Spleen (tissue), 11 donors: Measurements from ENCODE around the gene PPP1R18. TPM values are rescaled to one million over a fixed set of nuclear protein-coding genes. Genes with fewer than 3 reads are reported as not detected.
A peak's percentile ranks its signal among the peaks of the same experiment; 100 is the strongest.

Experiments used
- DNase-seq: peaks from one replicate; pipeline ENCODE4 v3.0.0-alpha.2; 2020
- H3K27ac ChIP-seq, 8 donors: fragments of 200-600 bp; sonication (generic) in 7 of 8; 1 replicate in 4 of 8; 2 replicates in 4 of 8; pipeline versions ENCODE4 v1.5.0 to v1.8.0; 2016 to 2021; ENCODE audit warnings: inconsistent platforms in 4 of 8, mild to moderate bottlenecking in 4 of 8, moderate library complexity in 1 of 8
- H3K27me3 ChIP-seq, 7 donors: fragments of 200-600 bp; sonication (generic) in 6 of 7; replicated peaks in 1 of 7; 1 replicate in 4 of 7; 2 replicates in 3 of 7; pipeline versions ENCODE4 v1.5.0 to v1.8.0; 2016 to 2021; ENCODE audit warnings: inconsistent platforms in 3 of 7, mild to moderate bottlenecking in 1 of 7
- H3K36me3 ChIP-seq, 6 donors: fragments of 200-600 bp; sonication (generic) in 5 of 6; 1 replicate in 4 of 6; 2 replicates in 2 of 6; pipeline versions ENCODE4 v1.5.0 to v1.8.0; 2016 to 2021; ENCODE audit warnings: inconsistent platforms in 2 of 6
- H3K4me1 ChIP-seq, 6 donors: fragments of 200-600 bp; sonication (generic) in 5 of 6; 1 replicate in 3 of 6; 2 replicates in 3 of 6; pipeline versions ENCODE4 v1.5.0 to v1.8.0; 2016 to 2021; ENCODE audit warnings: inconsistent platforms in 3 of 6
- H3K4me3 ChIP-seq, 8 donors: fragments of 200-600 bp; sonication (generic) in 7 of 8; 1 replicate in 4 of 8; 2 replicates in 4 of 8; pipeline versions ENCODE4 v1.5.0 to v1.8.0; 2016 to 2021; ENCODE audit warnings: inconsistent platforms in 4 of 8, mild to moderate bottlenecking in 4 of 8, moderate library complexity in 2 of 8
- H3K9me3 ChIP-seq, 8 donors: fragments of 200-600 bp; sonication (generic) in 7 of 8; 1 replicate in 4 of 8; 2 replicates in 4 of 8; pipeline versions ENCODE4 v1.5.0 to v1.8.0; 2016 to 2021; ENCODE audit warnings: inconsistent platforms in 4 of 8
- POLR2A ChIP-seq, 3 donors: fragments of 450-650 bp; IDR thresholded peaks; one replicate each; pipeline ENCODE4 v1.5.1; 2017; ENCODE audit warnings: antibody characterized with exemption in 3 of 3, mild to moderate bottlenecking in 1 of 3
- POLR2AphosphoS5 ChIP-seq, 3 donors: sonication (generic); formaldehyde crosslinking; IDR thresholded peaks; one replicate each; pipeline ENCODE4 v1.5.1; 2017; ENCODE audit warnings: antibody characterized with exemption in 3 of 3
- WGBS, 5 donors: extraction: QIAGEN DNeasy Blood & Tissue Kit in 3 of 5; methylation state at CpG; one replicate each; pipeline versions ENCODE4 v1.1.5 to v1.1.7; 2013 to 2018; 5-methylcytosine and 5-hydroxymethylcytosine counted together
- intact Hi-C: fragments of 100-400 bp; cut with DNase I; formaldehyde crosslinking; loops from one replicate; pipeline ENCODE4 v1.15.0; 2023; ENCODE audit warnings: low total_unique reads
- polyA plus RNA-seq, 3 donors: library from polyadenylated mRNA; stranded (reverse); fragments of 200-250 nt; gene quantifications; one replicate each; pipeline ENCODE4 v1.2.1, GENCODE V29; 2013
- total RNA-seq, 7 donors: library from RNA; depleted of rRNA in 3 of 7; stranded (reverse); fragments of >200 nt in 3 of 7; fragmentation: NEBNext Ultra II Directional in 4 of 7; extraction: Animal tissue kit (Norgen Biotek cat#: 25700) in 4 of 7; gene quantifications; one replicate each; pipeline versions ENCODE4 v1.1.0 to v1.2.1, GENCODE V29; 2016 to 2021
- TF ChIP-seq, protein P1 (sequence below), 11 experiments: fragments of 200-600 bp in 7 of 11; fragments of 450-650 bp in 4 of 11; sonication (generic) in 4 of 11; IDR thresholded peaks in 8 of 11; conservative IDR thresholded peaks in 3 of 11; 1 replicate in 7 of 11; 2 replicates in 4 of 11; pipeline versions ENCODE4 v1.4.0 to v1.8.0; 2016 to 2021; ENCODE audit warnings: antibody characterized with exemption in 11 of 11, inconsistent platforms in 4 of 11, mild to moderate bottlenecking in 1 of 11
- donor health status: healthy with polysubstance abuse.
- donor health status: DM: no; HTN: no; CAD: no; lungs with moderate emphysema.
- donor health status: DM: no; HTN: no; CAD: no.
- donor health status: Bipolar disorder and iron deficiency.
- donor health status: healthy.
- donor health status: DM: no; HTN: no; CAD: no.
- donor health status: DM: yes; HTN: yes; CAD: no.

Gene PPP1R18
- total and polyA plus RNA-seq, 10 donors = 128 to 188 (median 155) TPM

DNA sequence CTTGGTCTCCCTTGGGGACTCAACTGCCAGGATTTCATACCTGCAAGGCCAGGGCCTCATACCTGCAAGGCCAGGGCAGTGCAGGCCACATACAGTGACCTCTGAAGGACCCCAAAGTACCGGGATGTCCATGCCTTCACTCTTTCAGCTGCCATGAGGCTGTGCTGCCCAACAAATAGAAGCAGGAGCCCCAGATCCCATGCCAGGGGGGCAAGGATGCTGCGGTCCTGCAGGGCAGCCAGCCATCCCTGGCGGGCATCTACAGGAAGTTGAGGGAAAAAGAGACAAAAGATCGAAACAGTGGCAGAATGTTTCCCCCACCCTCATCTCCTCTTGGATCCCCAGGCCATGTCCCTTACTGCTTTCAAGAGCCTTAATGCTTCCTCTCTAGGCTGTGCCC is 3.5 kb upstream of the PPP1R18 start:
- TF ChIP-seq POLR2AphosphoS5 (IDR thresholded peaks at IDR 0.05) = no peak
- TF ChIP-seq, protein P1, sequence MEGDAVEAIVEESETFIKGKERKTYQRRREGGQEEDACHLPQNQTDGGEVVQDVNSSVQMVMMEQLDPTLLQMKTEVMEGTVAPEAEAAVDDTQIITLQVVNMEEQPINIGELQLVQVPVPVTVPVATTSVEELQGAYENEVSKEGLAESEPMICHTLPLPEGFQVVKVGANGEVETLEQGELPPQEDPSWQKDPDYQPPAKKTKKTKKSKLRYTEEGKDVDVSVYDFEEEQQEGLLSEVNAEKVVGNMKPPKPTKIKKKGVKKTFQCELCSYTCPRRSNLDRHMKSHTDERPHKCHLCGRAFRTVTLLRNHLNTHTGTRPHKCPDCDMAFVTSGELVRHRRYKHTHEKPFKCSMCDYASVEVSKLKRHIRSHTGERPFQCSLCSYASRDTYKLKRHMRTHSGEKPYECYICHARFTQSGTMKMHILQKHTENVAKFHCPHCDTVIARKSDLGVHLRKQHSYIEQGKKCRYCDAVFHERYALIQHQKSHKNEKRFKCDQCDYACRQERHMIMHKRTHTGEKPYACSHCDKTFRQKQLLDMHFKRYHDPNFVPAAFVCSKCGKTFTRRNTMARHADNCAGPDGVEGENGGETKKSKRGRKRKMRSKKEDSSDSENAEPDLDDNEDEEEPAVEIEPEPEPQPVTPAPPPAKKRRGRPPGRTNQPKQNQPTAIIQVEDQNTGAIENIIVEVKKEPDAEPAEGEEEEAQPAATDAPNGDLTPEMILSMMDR (IDR thresholded peaks at IDR 0.05 in 8 of 11, conservative IDR thresholded peaks at IDR 0.05 in 3 of 11) = no peak
- no peak for TF ChIP-seq POLR2A (IDR thresholded peaks at IDR 0.05)
- H3K27ac ChIP-seq = peak overlapping the region; percentile 0 to 100 (median 98)
- H3K4me3 ChIP-seq = peak overlapping the region in 7 of 8 donors; percentile 58 to 98 (median 69)
- WGBS, 5 donors = 18 to 38% (median 30%) methylated on average over 4 of the region's 4 CpGs
- no peaks in the 10 kb centered on the region for H3K27me3 ChIP-seq
- no peaks in the 10 kb centered on the region for H3K9me3 ChIP-seq
- peaks cover 0 to 6% (median 0%) of the 10 kb centered on the region in 6 donors for H3K36me3 ChIP-seq
- intact Hi-C loops = no loop called here
- H3K4me1 ChIP-seq = peaks cover 34 to 59% (median 47%) of the 10 kb centered on the region in 6 donors
- DNase-seq = peak; percentile 76

DNA sequence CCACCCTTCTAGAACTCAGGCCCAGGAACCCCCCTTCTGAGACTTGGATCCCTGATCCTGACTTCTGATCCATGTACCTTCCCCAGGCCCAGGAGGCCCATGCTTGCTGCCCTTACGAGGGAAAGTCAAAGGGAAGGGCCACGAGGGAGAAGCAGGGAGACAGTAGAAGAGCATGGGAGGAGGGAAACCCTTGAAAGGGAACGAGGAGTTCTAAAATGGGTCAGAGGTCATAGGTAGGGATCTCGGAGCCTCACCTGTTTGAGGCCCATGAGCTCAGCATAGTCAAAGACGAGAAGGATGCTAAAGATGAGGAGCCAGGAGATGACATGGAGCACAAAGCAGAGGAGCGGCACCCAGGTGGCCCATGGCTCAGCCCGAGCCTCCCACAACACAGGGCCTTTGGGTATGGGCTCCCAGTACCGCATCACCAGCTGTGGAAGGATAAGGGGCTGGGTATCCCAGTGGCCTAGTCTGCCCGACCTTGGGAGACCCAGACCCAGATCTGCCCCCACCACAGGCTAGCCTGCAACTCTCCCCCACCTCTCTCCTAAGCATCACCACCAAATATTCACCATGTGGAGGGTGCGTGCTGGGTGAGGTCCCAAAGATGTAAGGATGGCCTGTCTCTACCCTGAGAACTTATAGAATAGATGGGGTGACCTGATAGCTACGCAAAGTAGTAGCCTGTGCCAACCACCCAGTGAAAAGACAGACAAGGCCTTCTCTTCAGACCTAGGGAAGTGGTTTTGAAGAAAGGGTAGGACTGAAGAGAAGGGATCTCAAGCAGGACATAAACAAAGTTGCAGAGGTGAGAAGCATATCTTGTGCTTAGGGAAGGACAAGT is 2.8 kb upstream of the PPP1R18 start:
- Histone ChIP-seq H3K27me3 (no peaks in the 10 kb centered on the region), H3K27ac (peak overlapping the region; percentile 93 to 100 (median 98)), H3K9me3 (no peaks in the 10 kb centered on the region), H3K4me1 (peaks cover 34 to 62% (median 48%) of the 10 kb centered on the region in 6 donors), H3K4me3 (peak overlapping the region in 4 of 8 donors; percentile 72 to 98 (median 95)), H3K36me3 (peaks cover 0 to 7% (median 0%) of the 10 kb centered on the region in 6 donors)
- DNase-seq = peak; percentile 77
- intact Hi-C loops = no loop called here
- no peak for TF ChIP-seq POLR2AphosphoS5 (IDR thresholded peaks at IDR 0.05)
- TF ChIP-seq POLR2A (IDR thresholded peaks at IDR 0.05) = no peak
- TF ChIP-seq, protein P1 (IDR thresholded peaks at IDR 0.05 in 8 of 11, conservative IDR thresholded peaks at IDR 0.05 in 3 of 11) = no peak
- 80 to 86% (median 83%) methylated on average over 10 to 11 of the region's 11 CpGs for WGBS, 5 donors

DNA sequence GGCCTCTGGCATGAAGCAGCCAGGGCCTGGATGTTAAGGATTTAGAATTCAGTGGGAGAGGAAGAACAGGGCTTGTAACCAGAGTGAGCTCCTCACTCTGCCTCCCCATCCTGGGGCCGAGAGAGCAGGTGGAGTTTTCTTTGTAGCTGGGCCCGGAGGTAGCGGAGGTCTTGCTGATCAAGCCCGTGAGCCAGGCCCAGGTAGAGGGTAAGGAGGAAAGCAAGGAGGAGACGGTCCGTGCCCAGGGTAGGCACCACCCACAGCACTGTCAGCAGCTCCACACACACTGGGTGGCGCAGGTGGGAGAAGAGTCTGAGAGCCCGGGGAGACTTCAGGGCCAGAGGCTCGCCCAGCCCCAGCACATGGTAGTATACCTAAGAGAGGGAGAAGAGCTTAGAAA is 2.1 kb upstream of the PPP1R18 start:
- Histone ChIP-seq H3K9me3 (no peaks in the 10 kb centered on the region), H3K4me3 (peak overlapping the region in 7 of 8 donors; percentile 90 to 99 (median 95)), H3K27ac (peak overlapping the region; percentile 93 to 100 (median 98)), H3K27me3 (no peaks in the 10 kb centered on the region), H3K4me1 (peaks cover 34 to 66% (median 48%) of the 10 kb centered on the region in 6 donors), H3K36me3 (peaks cover 0 to 7% (median 0%) of the 10 kb centered on the region in 6 donors)
- intact Hi-C loops = no loop called here
- TF ChIP-seq POLR2AphosphoS5 (IDR thresholded peaks at IDR 0.05) (peak in 1 of 3 donors; percentile 67), POLR2A (IDR thresholded peaks at IDR 0.05) (no peak)
- TF ChIP-seq, protein P1 (IDR thresholded peaks at IDR 0.05 in 8 of 11, conservative IDR thresholded peaks at IDR 0.05 in 3 of 11) = no peak
- peak; percentile 88 for DNase-seq
- WGBS, 5 donors = 45 to 74% (median 69%) methylated on average over 9 of the region's 9 CpGs
